Glutamatergic neuron (in vitro differentiated cells): ENCODE results near the gene FIZ1. TPM values are rescaled to one million over a fixed set of nuclear protein-coding genes. Genes with fewer than 3 reads are reported as not detected.
A peak's percentile ranks its signal among the peaks of the same experiment; 100 is the strongest.

Experiments
- DNase-seq: peaks from one replicate; pipeline ENCODE4 v3.0.0; 2022
- H3K27ac Mint-ChIP-seq: one replicate; pipeline ENCODE4 v1.8.0; 2020; ENCODE audit warnings: mild to moderate bottlenecking, mixed read lengths, inconsistent platforms; ENCODE audit not compliant: unreplicated experiment
- H3K27me3 Mint-ChIP-seq: one replicate; pipeline ENCODE4 v1.8.0; 2020; ENCODE audit warnings: mild to moderate bottlenecking, moderate library complexity, mixed read lengths, inconsistent platforms; ENCODE audit not compliant: unreplicated experiment
- H3K36me3 Mint-ChIP-seq: one replicate; pipeline ENCODE4 v1.8.0; 2020; ENCODE audit warnings: mild to moderate bottlenecking, mixed read lengths, inconsistent platforms; ENCODE audit not compliant: unreplicated experiment
- H3K4me1 Mint-ChIP-seq: one replicate; pipeline ENCODE4 v1.8.0; 2020; ENCODE audit warnings: mild to moderate bottlenecking, low read depth, mixed read lengths, inconsistent platforms; ENCODE audit not compliant: unreplicated experiment
- H3K4me3 Mint-ChIP-seq: one replicate; pipeline ENCODE4 v1.8.0; 2020; ENCODE audit warnings: mild to moderate bottlenecking, mixed read lengths, inconsistent platforms; ENCODE audit not compliant: unreplicated experiment
- H3K9me3 Mint-ChIP-seq: one replicate; pipeline ENCODE4 v1.8.0; 2020; ENCODE audit warnings: mild to moderate bottlenecking, moderate library complexity, mixed read lengths, inconsistent platforms; ENCODE audit not compliant: unreplicated experiment
- total RNA-seq: library from RNA; stranded (reverse); fragmentation: NEBNext Ultra II Directional; extraction: Animal tissue kit (Norgen Biotek cat#: 25700); gene quantifications from one replicate; pipeline ENCODE4 v1.2.1, GENCODE V29; 2021; ENCODE audit not compliant: unreplicated experiment
- TF ChIP-seq, protein P1 (sequence below): fragments of 200-600 bp; sonication (generic); IDR thresholded peaks from one replicate; pipeline ENCODE4 v1.5.0; 2021; ENCODE audit not compliant: partially characterized antibody, unreplicated experiment

Gene FIZ1
- total RNA-seq, 1 donor from 2014 or later: 26.0 TPM

DNA sequence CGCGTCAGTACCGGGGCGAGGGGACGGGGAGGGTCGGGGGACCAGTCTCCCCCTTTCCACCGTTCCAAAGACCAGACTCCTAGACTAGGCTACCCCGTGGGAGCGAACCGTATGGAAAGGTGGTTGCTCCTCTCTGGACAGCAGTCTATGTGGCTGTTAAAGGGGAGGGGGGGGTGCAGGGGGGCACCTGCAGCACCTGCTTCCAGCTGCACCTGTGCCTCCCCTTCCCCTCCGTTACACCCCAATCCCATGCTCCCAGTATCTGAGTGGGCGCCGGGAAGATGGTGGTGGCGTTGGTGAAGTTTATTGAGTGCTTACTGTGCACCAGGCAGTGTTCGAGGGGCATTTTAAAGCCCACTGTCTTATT lies 1.3 kb upstream of the FIZ1 start:
- Mint-ChIP-seq H3K27ac (peak overlapping the region; percentile 63), H3K27me3 (peaks cover 11% of the 10 kb centered on the region), H3K4me1 (peaks cover 8% of the 10 kb centered on the region), H3K4me3 (peak overlapping the region; percentile 74), H3K9me3 (peaks cover 19% of the 10 kb centered on the region), H3K36me3 (peaks cover 17% of the 10 kb centered on the region)
- no peak for DNase-seq
- TF ChIP-seq, protein P1, sequence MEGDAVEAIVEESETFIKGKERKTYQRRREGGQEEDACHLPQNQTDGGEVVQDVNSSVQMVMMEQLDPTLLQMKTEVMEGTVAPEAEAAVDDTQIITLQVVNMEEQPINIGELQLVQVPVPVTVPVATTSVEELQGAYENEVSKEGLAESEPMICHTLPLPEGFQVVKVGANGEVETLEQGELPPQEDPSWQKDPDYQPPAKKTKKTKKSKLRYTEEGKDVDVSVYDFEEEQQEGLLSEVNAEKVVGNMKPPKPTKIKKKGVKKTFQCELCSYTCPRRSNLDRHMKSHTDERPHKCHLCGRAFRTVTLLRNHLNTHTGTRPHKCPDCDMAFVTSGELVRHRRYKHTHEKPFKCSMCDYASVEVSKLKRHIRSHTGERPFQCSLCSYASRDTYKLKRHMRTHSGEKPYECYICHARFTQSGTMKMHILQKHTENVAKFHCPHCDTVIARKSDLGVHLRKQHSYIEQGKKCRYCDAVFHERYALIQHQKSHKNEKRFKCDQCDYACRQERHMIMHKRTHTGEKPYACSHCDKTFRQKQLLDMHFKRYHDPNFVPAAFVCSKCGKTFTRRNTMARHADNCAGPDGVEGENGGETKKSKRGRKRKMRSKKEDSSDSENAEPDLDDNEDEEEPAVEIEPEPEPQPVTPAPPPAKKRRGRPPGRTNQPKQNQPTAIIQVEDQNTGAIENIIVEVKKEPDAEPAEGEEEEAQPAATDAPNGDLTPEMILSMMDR: no peak

DNA sequence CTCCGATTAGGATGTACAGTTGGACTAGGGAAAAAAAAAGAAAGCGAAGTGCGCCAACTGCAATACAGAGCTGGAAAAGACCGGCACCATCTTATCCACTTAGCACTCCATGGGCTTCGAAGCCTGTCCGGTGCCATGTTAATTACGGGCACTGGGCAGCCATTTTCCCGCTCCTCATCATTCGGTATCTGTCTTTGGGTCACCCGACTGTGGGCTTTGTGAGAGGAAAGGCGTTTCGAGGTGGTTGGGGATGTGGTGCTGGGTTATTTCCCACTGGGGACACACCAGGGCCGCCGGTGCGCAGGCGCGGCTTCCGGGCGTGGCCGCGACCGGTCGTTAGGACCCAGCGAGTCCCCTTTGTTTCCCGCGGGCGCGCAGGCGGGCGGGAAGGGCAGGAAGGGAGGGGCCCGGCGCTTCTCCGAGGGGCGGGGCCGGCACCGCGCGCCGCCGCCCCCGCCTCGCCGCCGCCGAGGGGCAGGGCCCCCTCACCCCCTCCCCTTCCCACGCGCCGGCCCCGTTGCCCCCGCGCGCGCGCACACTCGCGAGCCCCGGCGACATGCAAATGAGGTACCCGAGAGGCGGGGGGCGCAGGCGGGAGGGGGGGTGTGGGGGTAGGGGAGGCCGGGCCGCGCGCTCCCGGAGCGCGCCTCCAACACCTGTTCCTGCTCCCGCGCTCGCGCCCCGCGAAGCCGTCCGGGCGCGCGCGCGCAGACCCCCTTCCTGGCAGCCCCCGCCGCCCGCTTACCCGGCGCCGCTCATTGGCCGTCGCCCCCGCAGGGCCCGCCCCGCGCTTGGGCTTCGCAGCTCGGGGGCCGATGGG lies 735 bp upstream of the FIZ1 start, which contains the start of gene ZNF524:
ZNF524 (plus strand) TSS at position 447 of the 820 bp plus-strand sequence. CDS start 1,825 bp downstream, outside the sequence.
- peaks cover 23% of the 10 kb centered on the region for H3K9me3 Mint-ChIP-seq
- H3K4me1 Mint-ChIP-seq: peaks cover 8% of the 10 kb centered on the region
- TF ChIP-seq, protein P1: no peak

DNA sequence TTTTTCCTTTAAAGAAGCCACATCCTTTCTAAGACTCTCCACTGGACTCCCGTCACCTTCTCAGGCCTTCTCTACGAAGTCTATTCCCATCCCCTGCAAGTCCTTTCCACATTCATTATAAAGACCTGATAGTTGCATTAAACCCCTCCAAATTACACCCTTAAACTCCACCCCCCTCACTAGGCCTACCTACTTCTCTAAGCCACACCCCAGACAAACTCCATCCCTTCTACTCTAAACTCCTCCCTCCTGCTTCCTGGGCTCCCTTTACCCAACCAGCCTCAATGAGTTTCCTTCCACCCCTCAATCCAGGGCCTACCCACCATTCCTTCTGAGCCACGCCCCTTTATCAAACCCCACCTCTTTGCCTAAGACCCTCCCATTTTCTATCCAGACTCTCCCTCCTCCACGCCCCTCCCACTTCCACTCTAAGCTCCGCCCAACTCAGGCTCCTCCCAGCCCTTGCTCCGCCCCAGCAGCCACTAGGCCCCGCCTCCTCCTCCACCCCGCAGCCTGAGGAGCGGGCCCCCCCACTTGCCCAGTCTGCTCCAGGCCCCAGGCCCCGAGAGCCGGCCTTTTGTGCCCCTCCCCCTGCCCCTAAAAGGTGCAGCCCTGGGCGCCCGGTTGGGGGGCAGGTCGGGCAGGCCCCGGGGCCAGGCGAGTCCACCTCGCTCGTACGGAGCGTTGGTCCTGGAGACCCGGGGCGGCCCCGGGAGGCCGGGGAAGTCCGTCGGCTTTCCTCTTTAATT lies 424 bp downstream of the FIZ1 start:
- H3K36me3 Mint-ChIP-seq: peaks cover 27% of the 10 kb centered on the region
- H3K9me3 Mint-ChIP-seq: peaks cover 22% of the 10 kb centered on the region
- TF ChIP-seq, protein P1: no peak
- H3K27me3 Mint-ChIP-seq: peaks cover 13% of the 10 kb centered on the region
- peak; percentile 97 for DNase-seq
- H3K4me1 Mint-ChIP-seq: peaks cover 8% of the 10 kb centered on the region
- peak overlapping the region; percentile 95 for H3K4me3 Mint-ChIP-seq
- H3K27ac Mint-ChIP-seq: peak overlapping the region; percentile 100

More for the DNA sequence above, 735 bp upstream of the FIZ1 start, which contains the start of gene ZNF524:
- Mint-ChIP-seq H3K4me3 (peak within 1 kb of the TSS; percentile 95), H3K27me3 (peaks cover 13% of the 10 kb centered on the region), H3K27ac (peak within 1 kb of the TSS; percentile 100), H3K36me3 (peaks cover 23% of the 10 kb centered on the region)
- DNase-seq: peak; percentile 89

- TF ChIP-seq, protein P1: no peak
- H3K27me3 Mint-ChIP-seq: peaks cover 9% of the 10 kb centered on the region
- peaks cover 24% of the 10 kb centered on the region for H3K9me3 Mint-ChIP-seq
- DNase-seq: no peak
- peak overlapping the region; percentile 48 for H3K27ac Mint-ChIP-seq
- H3K4me1 Mint-ChIP-seq: peaks cover 8% of the 10 kb centered on the region
- peak overlapping the region; percentile 55 for H3K4me3 Mint-ChIP-seq
- H3K36me3 Mint-ChIP-seq: peaks cover 27% of the 10 kb centered on the region
Observed at GRCh38 chr19:55598034-55598433, 1.3 kb downstream of the FIZ1 start.

DNA sequence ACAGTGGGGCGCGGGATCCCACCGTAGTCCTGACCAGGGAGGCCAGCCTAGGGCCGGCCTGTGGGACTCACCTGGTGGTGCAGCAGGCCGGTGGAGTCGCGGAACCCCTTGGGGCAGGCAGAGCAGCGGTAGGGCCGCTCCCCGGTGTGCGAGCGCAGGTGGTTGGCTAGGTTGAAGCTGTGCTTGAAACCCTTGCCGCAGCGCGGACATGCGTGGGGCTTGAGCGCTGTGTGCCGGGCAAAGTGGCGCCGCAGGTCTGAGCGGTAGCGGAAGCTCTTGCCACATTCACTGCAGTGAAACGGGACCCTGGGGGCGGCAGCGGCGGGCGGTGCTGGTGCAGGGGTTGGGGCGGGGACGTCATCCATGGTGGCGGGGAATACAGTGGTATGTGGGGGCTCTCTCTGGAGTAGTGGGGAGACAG lies 1.8 kb downstream of the FIZ1 start:
- TF ChIP-seq, protein P1: no peak
- H3K4me1 Mint-ChIP-seq: peaks cover 8% of the 10 kb centered on the region
- peaks cover 24% of the 10 kb centered on the region for H3K9me3 Mint-ChIP-seq
- no peak for DNase-seq
- peaks cover 27% of the 10 kb centered on the region for H3K36me3 Mint-ChIP-seq
- no peak overlapping the region for H3K27ac Mint-ChIP-seq
- H3K27me3 Mint-ChIP-seq: peaks cover 9% of the 10 kb centered on the region
- no peak overlapping the region for H3K4me3 Mint-ChIP-seq
